ENCODE data around the gene C1QTNF9. TPM values are rescaled to one million over a fixed set of nuclear protein-coding genes. Genes with fewer than 3 reads are reported as not detected.
"Not testable (repeated sequence)": the region's sequence is repeated elsewhere in the genome, so short reads cannot be mapped to it uniquely, and the experiment has no call there.

C1QTNF9 gene
- total and polyA plus RNA-seq, 2 donors (not counting 3 experiments of a cell fraction or from before 2014, with no cell fraction given) = not detected

DNA sequence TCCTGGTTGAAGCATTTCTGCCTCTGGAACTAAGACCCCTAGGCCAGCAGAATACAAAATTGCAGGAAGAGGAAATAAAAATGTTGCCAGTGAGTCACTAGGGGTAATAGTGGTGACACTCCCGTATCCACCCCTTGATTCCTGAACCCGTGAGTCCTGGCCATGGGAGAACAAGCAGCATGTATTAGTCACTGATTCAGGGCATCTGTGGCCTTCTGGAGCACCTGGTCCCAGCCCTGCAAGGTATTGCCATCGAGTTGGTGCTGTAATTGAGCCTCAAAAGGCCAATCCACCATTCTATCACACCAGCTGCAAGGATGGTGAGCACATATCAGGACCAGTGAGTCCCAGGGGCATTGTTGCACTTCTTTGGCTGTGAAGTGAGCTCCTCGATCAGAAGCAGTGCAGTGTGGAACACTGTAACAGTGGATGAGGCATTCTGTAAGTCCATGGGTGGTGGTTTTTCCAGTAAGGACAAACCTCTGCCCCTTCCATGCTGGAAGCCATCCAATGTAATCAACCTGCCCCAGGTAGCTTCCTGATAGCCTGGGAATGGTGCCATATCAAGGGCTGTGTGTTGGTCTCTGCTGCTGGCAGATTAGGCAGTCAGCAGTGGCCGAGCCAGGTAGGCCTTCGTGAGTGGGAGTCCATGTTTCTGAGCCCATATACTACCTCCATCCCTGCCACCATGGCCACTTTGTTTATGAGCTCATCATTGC, 39.6 kb downstream of the C1QTNF9 start:
- no peak overlapping the region for H3K4me3 ChIP-seq (replicated peaks in 1 of 3; ENCODE audit: insufficient read depth in 1 of 3, low read depth in 1 of 3, low read length in 3 of 3)
- no peaks in the 10 kb centered on the region for H3K27me3 ChIP-seq (ENCODE audit: control insufficient read depth in 2 of 2, insufficient read depth in 2 of 2, low read length in 2 of 2)
- CTCF ChIA-PET = no interaction called here
- dilution Hi-C loops (cut with MboI; ENCODE audit: extremely low pct_ligation_motif_present, low sequenced_read_pairs) = no loop called here
- no peaks in the 10 kb centered on the region for H4K20me1 ChIP-seq (replicated peaks; ENCODE audit: control insufficient read depth, extremely low read depth, insufficient read depth, low read length)
- no peak for FAIRE-seq
- H3K79me2 ChIP-seq (ENCODE audit: control insufficient read depth, insufficient read depth, low read length) = no peaks in the 10 kb centered on the region
- DNase-seq (ENCODE audit: low read depth, low spot score) = no peak
- POLR2A ChIA-PET = no interaction called here
- no peaks in the 10 kb centered on the region for H3K36me3 ChIP-seq (ENCODE audit: control insufficient read depth in 2 of 2, extremely low read depth in 1 of 2, insufficient read depth in 2 of 2, low read length in 2 of 2)
- no peaks in the 10 kb centered on the region for H3K4me1 ChIP-seq (ENCODE audit: control insufficient read depth, extremely low read depth, insufficient read depth, low read length)
- no TSS peak for BruUV-seq (replicated peaks)
- H3K9ac ChIP-seq (replicated peaks; ENCODE audit: extremely low read depth, insufficient read depth, low read length) = no peak overlapping the region
- H3K9me3 ChIP-seq (replicated peaks; ENCODE audit: control insufficient read depth, insufficient read depth, low read length) = no peaks in the 10 kb centered on the region
- intact Hi-C loops (cut with micrococcal nuclease) = no loop called here
- H3K4me2 ChIP-seq (ENCODE audit: insufficient read depth, low read length) = no peak overlapping the region
- H2AFZ ChIP-seq (ENCODE audit: low read depth, low read length) = no peak overlapping the region
- H3K27ac ChIP-seq (ENCODE audit: insufficient read depth, low read depth, low read length) = no peak overlapping the region
- no peaks in the 10 kb centered on the region for H3K9me1 ChIP-seq (replicated peaks; ENCODE audit: control insufficient read depth, extremely low read depth, insufficient read depth, low read length)
- TF ChIP-seq, protein P1, sequence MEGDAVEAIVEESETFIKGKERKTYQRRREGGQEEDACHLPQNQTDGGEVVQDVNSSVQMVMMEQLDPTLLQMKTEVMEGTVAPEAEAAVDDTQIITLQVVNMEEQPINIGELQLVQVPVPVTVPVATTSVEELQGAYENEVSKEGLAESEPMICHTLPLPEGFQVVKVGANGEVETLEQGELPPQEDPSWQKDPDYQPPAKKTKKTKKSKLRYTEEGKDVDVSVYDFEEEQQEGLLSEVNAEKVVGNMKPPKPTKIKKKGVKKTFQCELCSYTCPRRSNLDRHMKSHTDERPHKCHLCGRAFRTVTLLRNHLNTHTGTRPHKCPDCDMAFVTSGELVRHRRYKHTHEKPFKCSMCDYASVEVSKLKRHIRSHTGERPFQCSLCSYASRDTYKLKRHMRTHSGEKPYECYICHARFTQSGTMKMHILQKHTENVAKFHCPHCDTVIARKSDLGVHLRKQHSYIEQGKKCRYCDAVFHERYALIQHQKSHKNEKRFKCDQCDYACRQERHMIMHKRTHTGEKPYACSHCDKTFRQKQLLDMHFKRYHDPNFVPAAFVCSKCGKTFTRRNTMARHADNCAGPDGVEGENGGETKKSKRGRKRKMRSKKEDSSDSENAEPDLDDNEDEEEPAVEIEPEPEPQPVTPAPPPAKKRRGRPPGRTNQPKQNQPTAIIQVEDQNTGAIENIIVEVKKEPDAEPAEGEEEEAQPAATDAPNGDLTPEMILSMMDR (IDR thresholded peaks at IDR 0.05; ENCODE audit: extremely low read depth in 1 of 2, insufficient read depth in 1 of 2, low read depth in 1 of 2, low read length in 2 of 2) = no peak
- TF ChIP-seq JUN (IDR thresholded peaks at IDR 0.05; ENCODE audit: borderline replicate concordance, insufficient read depth, insufficient read length, low read depth) (peak; percentile 3), FOS (IDR thresholded peaks at IDR 0.05; ENCODE audit: borderline replicate concordance, insufficient read depth, low read length) (peak; percentile 43)

DNA sequence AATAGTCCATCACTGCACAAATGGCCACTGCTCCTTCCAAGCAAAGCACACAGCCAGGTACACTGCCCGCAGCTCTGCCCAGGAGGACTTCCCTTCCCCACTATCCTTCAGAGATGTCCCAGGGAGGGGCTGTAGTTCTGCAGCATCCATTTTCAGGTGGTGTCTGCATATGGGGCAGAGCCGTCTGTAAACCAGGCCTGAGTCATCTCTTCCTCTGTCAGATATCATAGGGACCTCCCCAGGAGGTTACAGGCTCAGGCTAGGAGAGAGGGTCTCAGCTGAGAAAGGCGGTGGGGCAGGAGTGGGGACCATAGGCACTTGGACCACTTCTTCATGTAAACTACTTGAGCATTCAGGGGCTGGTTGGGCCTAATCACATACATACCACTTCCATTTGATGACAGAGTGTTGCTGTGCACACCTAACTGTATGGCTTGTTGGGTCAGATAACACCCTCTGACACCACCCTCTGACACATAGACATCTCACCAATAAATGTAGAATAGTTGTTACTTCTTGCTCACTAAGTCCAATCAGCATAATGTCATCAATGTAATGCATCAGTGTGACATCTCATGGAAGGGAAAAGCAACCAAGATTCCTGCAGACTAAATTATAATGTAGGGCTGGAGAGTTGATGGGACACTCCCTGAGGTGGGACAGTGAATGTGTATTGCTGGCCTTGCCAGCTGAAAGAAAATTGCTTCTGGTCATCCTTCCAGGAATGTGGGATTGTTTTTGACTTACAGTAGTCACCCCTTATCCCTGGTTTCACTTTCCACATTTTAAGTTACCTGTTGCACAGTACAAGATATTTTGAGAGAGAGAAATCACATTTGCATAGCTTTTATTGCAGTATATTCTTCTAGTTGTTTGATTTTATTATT, 40.6 kb downstream of the C1QTNF9 start:
- CTCF ChIA-PET; H3K9me1 ChIP-seq (replicated peaks; ENCODE audit: control insufficient read depth, extremely low read depth, insufficient read depth, low read length); intact Hi-C loops (cut with micrococcal nuclease); H3K4me3 ChIP-seq (replicated peaks in 1 of 3; ENCODE audit: insufficient read depth in 1 of 3, low read depth in 1 of 3, low read length in 3 of 3); H3K9me3 ChIP-seq (replicated peaks; ENCODE audit: control insufficient read depth, insufficient read depth, low read length); H3K79me2 ChIP-seq (ENCODE audit: control insufficient read depth, insufficient read depth, low read length); H3K27me3 ChIP-seq (ENCODE audit: control insufficient read depth in 2 of 2, insufficient read depth in 2 of 2, low read length in 2 of 2); DNase-seq (ENCODE audit: low read depth, low spot score); H3K4me1 ChIP-seq (ENCODE audit: control insufficient read depth, extremely low read depth, insufficient read depth, low read length); H3K27ac ChIP-seq (ENCODE audit: insufficient read depth, low read depth, low read length); H3K36me3 ChIP-seq (ENCODE audit: control insufficient read depth in 2 of 2, extremely low read depth in 1 of 2, insufficient read depth in 2 of 2, low read length in 2 of 2); dilution Hi-C loops (cut with MboI; ENCODE audit: extremely low pct_ligation_motif_present, low sequenced_read_pairs); H3K4me2 ChIP-seq (ENCODE audit: insufficient read depth, low read length); BruUV-seq (replicated peaks); FAIRE-seq; H4K20me1 ChIP-seq (replicated peaks; ENCODE audit: control insufficient read depth, extremely low read depth, insufficient read depth, low read length); H2AFZ ChIP-seq (ENCODE audit: low read depth, low read length); H3K9ac ChIP-seq (replicated peaks; ENCODE audit: extremely low read depth, insufficient read depth, low read length); POLR2A ChIA-PET: not testable (repeated sequence)
